H9 (cell line): ENCODE results near the gene ARHGAP12. TPM values are rescaled to one million over a fixed set of nuclear protein-coding genes. Genes with fewer than 3 reads are reported as not detected.

Experiments
- DNase-seq: peaks from one replicate; pipeline ENCODE4 v3.0.0-alpha.2; 2017
- H2AFZ ChIP-seq: one replicate; pipeline ENCODE4 v1.6.1; 2013; ENCODE audit warnings: mild to moderate bottlenecking, low read length, control low read depth, moderate library complexity
- H2AK5ac ChIP-seq: 2 replicates; pipeline ENCODE4 v1.6.1; 2013; ENCODE audit warnings: low read length, control low read depth, mixed read lengths; ENCODE audit not compliant: insufficient read length
- H2BK120ac ChIP-seq: one replicate; pipeline ENCODE4 v1.6.1; 2013; ENCODE audit warnings: low read depth, mild to moderate bottlenecking, low read length, control low read depth, inconsistent platforms; ENCODE audit not compliant: poor library complexity, severe bottlenecking
- H2BK12ac ChIP-seq: 2 replicates; pipeline ENCODE4 v1.6.1; 2013; ENCODE audit warnings: low read length, control low read depth, mixed read lengths, low read depth; ENCODE audit not compliant: insufficient read length
- H2BK15ac ChIP-seq: 2 replicates; pipeline ENCODE4 v1.6.1; 2013; ENCODE audit warnings: low read depth, low read length, control low read depth
- H2BK20ac ChIP-seq: one replicate; pipeline ENCODE4 v1.6.1; 2013; ENCODE audit warnings: low read depth, mild to moderate bottlenecking, low read length, control low read depth, inconsistent platforms; ENCODE audit not compliant: poor library complexity, severe bottlenecking
- H2BK5ac ChIP-seq: 2 replicates; pipeline ENCODE4 v1.6.1; 2013; ENCODE audit warnings: low read length, control low read depth, mixed read lengths; ENCODE audit not compliant: insufficient read length
- H3K14ac ChIP-seq: 2 replicates; pipeline ENCODE4 v1.6.1; 2013; ENCODE audit warnings: low read length, control low read depth; ENCODE audit not compliant: insufficient read depth
- H3K18ac ChIP-seq: 2 replicates; pipeline ENCODE4 v1.6.1; 2013; ENCODE audit warnings: low read depth, mild to moderate bottlenecking, mixed read lengths, low read length, control low read depth; ENCODE audit not compliant: insufficient read length
- H3K23ac ChIP-seq: 2 replicates; pipeline ENCODE4 v1.6.1; 2013; ENCODE audit warnings: low read length, control low read depth, mixed read lengths, low read depth; ENCODE audit not compliant: insufficient read length
- H3K23me2 ChIP-seq: 2 replicates; pipeline ENCODE4 v1.6.1; 2013; ENCODE audit warnings: low read depth, mild to moderate bottlenecking, mixed read lengths, low read length, control low read depth; ENCODE audit not compliant: insufficient read length, poor library complexity, severe bottlenecking
- H3K27ac ChIP-seq: 2 replicates; pipeline ENCODE4 v1.5.1; 2013; ENCODE audit warnings: low read length, control low read depth, mixed read lengths, low read depth; ENCODE audit not compliant: insufficient read length
- H3K27me3 ChIP-seq: 2 replicates; pipeline ENCODE4 v1.6.1; 2013; ENCODE audit warnings: low read length, control low read depth, inconsistent platforms; ENCODE audit not compliant: insufficient read depth
- H3K4ac ChIP-seq: 2 replicates; pipeline ENCODE4 v1.6.1; 2013; ENCODE audit warnings: low read depth, mild to moderate bottlenecking, control low read depth, inconsistent platforms, low read length, moderate library complexity
- H3K4me1 ChIP-seq: 2 replicates; pipeline ENCODE4 v1.6.1; 2013; ENCODE audit warnings: low read length, control low read depth, inconsistent platforms; ENCODE audit not compliant: insufficient read depth
- H3K4me2 ChIP-seq: 2 replicates; pipeline ENCODE4 v1.6.1; 2013; ENCODE audit warnings: low read length, control low read depth, mixed read lengths; ENCODE audit not compliant: insufficient read length, insufficient read depth
- H3K56ac ChIP-seq: 2 replicates; pipeline ENCODE4 v1.6.1; 2013; ENCODE audit warnings: low read depth, mild to moderate bottlenecking, mixed read lengths, low read length, control low read depth; ENCODE audit not compliant: insufficient read length
- H3K79me1 ChIP-seq: 2 replicates; pipeline ENCODE4 v1.6.1; 2013; ENCODE audit warnings: low read depth, mild to moderate bottlenecking, moderate library complexity, low read length, control low read depth, inconsistent platforms; ENCODE audit not compliant: insufficient read depth, poor library complexity, severe bottlenecking
- H3K79me2 ChIP-seq: 2 replicates; pipeline ENCODE4 v1.6.1; 2013; ENCODE audit warnings: low read length, control low read depth, inconsistent platforms; ENCODE audit not compliant: insufficient read depth
- H3K9ac ChIP-seq: 2 replicates; pipeline ENCODE4 v1.6.1; 2013; ENCODE audit warnings: low read length, control low read depth, mixed read lengths; ENCODE audit not compliant: insufficient read length; ENCODE audit errors: extremely low read depth
- H3K9me3 ChIP-seq: one replicate; pipeline ENCODE4 v1.6.1; 2013; ENCODE audit warnings: low read depth, low read length, inconsistent platforms; ENCODE audit not compliant: control insufficient read depth
- H3T11ph ChIP-seq: one replicate; pipeline ENCODE4 v1.6.1; 2013; ENCODE audit warnings: mild to moderate bottlenecking, low read length, control low read depth, inconsistent platforms
- H4K20me1 ChIP-seq: one replicate; pipeline ENCODE4 v1.6.1; 2013; ENCODE audit not compliant: control insufficient read depth, insufficient read length, insufficient read depth
- H4K5ac ChIP-seq: 2 replicates; pipeline ENCODE4 v1.6.1; 2013; ENCODE audit warnings: low read depth, mild to moderate bottlenecking, mixed read lengths, low read length, control low read depth; ENCODE audit not compliant: insufficient read length
- H4K8ac ChIP-seq: replicated peaks from 2 replicates; pipeline ENCODE4 v1.6.1; 2013; ENCODE audit warnings: low read length, control low read depth, mixed read lengths, low read depth; ENCODE audit not compliant: insufficient read length
- H4K91ac ChIP-seq: 2 replicates; pipeline ENCODE4 v1.6.1; 2013; ENCODE audit warnings: low read depth, mild to moderate bottlenecking, moderate library complexity, mixed read lengths, low read length, control low read depth; ENCODE audit not compliant: insufficient read length
- H3K27ac Mint-ChIP-seq, 3 experiments: 2 replicates in 2 of 3; 3 replicates in 1 of 3; pipeline ENCODE4 v1.8.0; 2020 to 2021; ENCODE audit warnings: mixed read lengths in 3 of 3, mild to moderate bottlenecking in 1 of 3, moderate library complexity in 1 of 3
- H3K27me3 Mint-ChIP-seq: 2 replicates; pipeline ENCODE4 v1.8.0; 2021; ENCODE audit warnings: low read depth, mild to moderate bottlenecking, moderate library complexity, mixed read lengths
- H3K36me3 Mint-ChIP-seq, 3 experiments: 2 replicates in 2 of 3; 3 replicates in 1 of 3; pipeline ENCODE4 v1.8.0; 2020 to 2021; ENCODE audit warnings: low read depth in 3 of 3, mixed read lengths in 3 of 3; ENCODE audit not compliant: insufficient read depth in 1 of 3
- H3K4me1 Mint-ChIP-seq, 2 experiments: 2 replicates each; pipeline ENCODE4 v1.8.0; 2020; ENCODE audit warnings: mixed read lengths in 2 of 2
- H3K4me3 Mint-ChIP-seq, 2 experiments: 2 replicates in 1 of 2; 3 replicates in 1 of 2; pipeline ENCODE4 v1.8.0; 2020 to 2021; ENCODE audit warnings: mild to moderate bottlenecking in 2 of 2, mixed read lengths in 2 of 2, moderate library complexity in 1 of 2
- H3K9me3 Mint-ChIP-seq, 2 experiments: 2 replicates in 1 of 2; 3 replicates in 1 of 2; pipeline ENCODE4 v1.8.0; 2020; ENCODE audit warnings: mild to moderate bottlenecking in 2 of 2, mixed read lengths in 2 of 2, moderate library complexity in 1 of 2
- CTCF ChIP-seq: fragments of 200-600 bp; sonication (generic); conservative IDR thresholded peaks from 3 replicates; pipeline ENCODE4 v1.8.0; 2021; ENCODE audit warnings: antibody characterized with exemption, mild to moderate bottlenecking
- WGBS: extraction: QIAGEN DNeasy Blood & Tissue Kit; methylation state at CpG from one replicate; pipeline ENCODE4 v1.1.7; 2013; ENCODE audit warnings: missing lambda C conversion rate, low lambda C conversion rate, mixed read lengths; ENCODE audit not compliant: insufficient read length; ENCODE audit errors: extremely low coverage; 5-methylcytosine and 5-hydroxymethylcytosine counted together
- total RNA-seq: library from RNA; stranded (reverse); gene quantifications from 2 replicates; pipeline ENCODE4 v1.2.1, GENCODE V29; 2021

Gene ARHGAP12
- total RNA-seq, 1 experiment from 2014 or later, result 34.3 TPM

GRCh38 chr10:31761156-31761555 lies 167.5 kb downstream of the ARHGAP12 start:
- Histone ChIP-seq H2BK120ac (no peak overlapping the region), H3K56ac (no peak overlapping the region), H3K4me2 (no peak overlapping the region)

More at GRCh38 chr10:31761156-31761555, 167.5 kb downstream of the ARHGAP12 start:
- Histone ChIP-seq H2BK5ac (no peak overlapping the region), H3K9me3 (no peaks in the 10 kb centered on the region), H2AFZ (no peak overlapping the region), H3K14ac (no peak overlapping the region), H3K4me1 (peaks cover 9% of the 10 kb centered on the region; the same call in 1 of the 2 replicates), H3K9ac (no peak overlapping the region), H3K27ac (no peak overlapping the region), H2AK5ac (no peak overlapping the region), H3K4ac (no peak overlapping the region), H3K27me3 (no peaks in the 10 kb centered on the region), H2BK20ac (no peak overlapping the region), H3K23me2 (peaks cover 4% of the 10 kb centered on the region), H4K5ac (no peak overlapping the region), H2BK12ac (no peak overlapping the region), H4K91ac (no peak overlapping the region), H3K23ac (no peak overlapping the region), H4K20me1 (no peaks in the 10 kb centered on the region), H3T11ph (no peak overlapping the region), H2BK15ac (no peak overlapping the region), H3K79me2 (no peaks in the 10 kb centered on the region), H4K8ac (no peak overlapping the region), H3K79me1 (no peaks in the 10 kb centered on the region), H3K18ac (no peak overlapping the region)
- WGBS, result no CpG with 5 or more reads among the region's 3 CpGs
- H3K27ac Mint-ChIP-seq, result no peak overlapping the region
- peaks cover 50 to 59% of the 10 kb centered on the region in 2 experiments for H3K4me1 Mint-ChIP-seq
- peak overlapping the region in 1 of 2 experiments; percentile 76; a peak in 2 of 5 replicates for H3K4me3 Mint-ChIP-seq
- H3K9me3 Mint-ChIP-seq, result peaks cover 21 to 22% of the 10 kb centered on the region in 2 experiments
- peaks cover 3% of the 10 kb centered on the region; the same call in 1 of the 2 replicates for H3K27me3 Mint-ChIP-seq
- peaks cover 9 to 23% (median 19%) of the 10 kb centered on the region in 3 experiments for H3K36me3 Mint-ChIP-seq
- no peak for DNase-seq
- TF ChIP-seq CTCF, result no peak
